HepG2 (cell line): ENCODE data around the gene PLD6. TPM values are rescaled to one million over a fixed set of nuclear protein-coding genes. Genes with fewer than 3 reads are reported as not detected.

Source experiments
- CEBPG ChIP-seq: IDR thresholded peaks from 2 replicates; pipeline ENCODE4 v1.6.1; 2016
- CREBL2 ChIP-seq: sonication (generic); formaldehyde crosslinking; IDR thresholded peaks from 2 replicates; pipeline ENCODE4 v1.8.1; 2023; ENCODE audit warnings: missing genetic modification reagents, mild to moderate bottlenecking, borderline replicate concordance
- FOXK1 ChIP-seq: sonication (generic); formaldehyde crosslinking; IDR thresholded peaks from 2 replicates; pipeline ENCODE4 v1.4.0; 2020; ENCODE audit warnings: low read depth, missing genetic modification reagents, borderline replicate concordance
- FOXM1 ChIP-seq: sonication (generic); formaldehyde crosslinking; IDR thresholded peaks from 2 replicates; pipeline ENCODE4 v1.5.0; 2020; ENCODE audit warnings: missing genetic modification reagents
- GLI4 ChIP-seq: sonication (generic); formaldehyde crosslinking; IDR thresholded peaks from 2 replicates; pipeline ENCODE4 v1.5.1; 2020; ENCODE audit warnings: missing genetic modification reagents, mild to moderate bottlenecking, moderate library complexity, borderline replicate concordance
- HES4 ChIP-seq: sonication (generic); formaldehyde crosslinking; IDR thresholded peaks from 2 replicates; pipeline ENCODE4 v1.9.0; 2021; ENCODE audit warnings: mild to moderate bottlenecking, missing genetic modification reagents, borderline replicate concordance
- ISL2 ChIP-seq: sonication (generic); formaldehyde crosslinking; IDR thresholded peaks from 2 replicates; pipeline ENCODE4 v1.5.0; 2020; ENCODE audit warnings: missing genetic modification reagents
- LRRFIP1 ChIP-seq: sonication (generic); formaldehyde crosslinking; conservative IDR thresholded peaks from 2 replicates; pipeline ENCODE4 v1.4.0; 2020; ENCODE audit warnings: missing genetic modification reagents
- NRL ChIP-seq: sonication (generic); formaldehyde crosslinking; IDR thresholded peaks from 2 replicates; pipeline ENCODE4 v1.5.0; 2020; ENCODE audit warnings: missing genetic modification reagents, mild to moderate bottlenecking, moderate library complexity, borderline replicate concordance
- PHF20 ChIP-seq: sonication (generic); formaldehyde crosslinking; IDR thresholded peaks from 2 replicates; pipeline ENCODE4 v1.5.0; 2020; ENCODE audit warnings: mild to moderate bottlenecking, missing genetic modification reagents
- SRY ChIP-seq: sonication (generic); formaldehyde crosslinking; IDR thresholded peaks from 2 replicates; pipeline ENCODE4 v1.8.0; 2022; ENCODE audit warnings: mild to moderate bottlenecking, missing genetic modification reagents
- TSC22D2 ChIP-seq: sonication (generic); formaldehyde crosslinking; IDR thresholded peaks from 2 replicates; pipeline ENCODE4 v1.5.1; 2020; ENCODE audit warnings: missing genetic modification reagents, mild to moderate bottlenecking, borderline replicate concordance
- ZFP90 ChIP-seq: sonication (generic); formaldehyde crosslinking; IDR thresholded peaks from 2 replicates; pipeline ENCODE4 v1.8.0; 2022; ENCODE audit warnings: missing genetic modification reagents, mild to moderate bottlenecking, inconsistent platforms, borderline replicate concordance
- ZNF30 ChIP-seq: sonication (generic); formaldehyde crosslinking; IDR thresholded peaks from 2 replicates; pipeline ENCODE4 v1.5.0; 2020; ENCODE audit warnings: mild to moderate bottlenecking, missing genetic modification reagents
- ZNF333 ChIP-seq: sonication (generic); formaldehyde crosslinking; IDR thresholded peaks from 2 replicates; pipeline ENCODE4 v1.4.0; 2020; ENCODE audit warnings: mild to moderate bottlenecking, missing genetic modification reagents, borderline replicate concordance
- ZNF33A ChIP-seq: sonication (generic); formaldehyde crosslinking; IDR thresholded peaks from 2 replicates; pipeline ENCODE4 v1.5.1; 2020; ENCODE audit warnings: missing genetic modification reagents, mild to moderate bottlenecking, moderate library complexity, borderline replicate concordance
- ZNF674 ChIP-seq: sonication (generic); formaldehyde crosslinking; IDR thresholded peaks from 2 replicates; pipeline ENCODE4 v1.5.0; 2020; ENCODE audit warnings: low read depth, mild to moderate bottlenecking, missing genetic modification reagents
- ZNF7 ChIP-seq: IDR thresholded peaks from 2 replicates; pipeline ENCODE4 v1.6.1; 2016; ENCODE audit warnings: missing biosample characterization, missing genetic modification reagents
- polyA plus RNA-seq, 8 experiments: library from polyadenylated mRNA; depleted of rRNA in 3 of 8; stranded (reverse) in 7 of 8; unstranded in 1 of 8; fragments of >200 nt; fragmentation: Illumina TruSeq in 4 of 8; extraction: Trizol in 4 of 8; gene quantifications; 2 replicates each; pipeline versions ENCODE4 v1.2.1 to v1.2.3, GENCODE V29; 2011 to 2016; ENCODE audit warnings: low read depth in 4 of 8, missing spikeins in 1 of 8, mixed read lengths in 1 of 8; ENCODE audit not compliant: insufficient read depth in 1 of 8
- total RNA-seq, 5 experiments: library from RNA; depleted of rRNA; stranded (reverse); fragments of >200 nt; fragmentation: Illumina TruSeq; extraction: Trizol; gene quantifications; 2 replicates each; pipeline ENCODE4 v1.2.3, GENCODE V29; 2016; ENCODE audit warnings: low read depth in 1 of 5
- TF ChIP-seq, protein P1 (sequence below): sonication (generic); formaldehyde crosslinking; IDR thresholded peaks from 2 replicates; pipeline ENCODE4 v1.4.0; 2020; ENCODE audit warnings: low read depth, mild to moderate bottlenecking, missing genetic modification reagents
- TF ChIP-seq, protein P2 (sequence below): sonication (generic); formaldehyde crosslinking; IDR thresholded peaks from 2 replicates; pipeline ENCODE4 v1.4.0; 2020; ENCODE audit warnings: missing genetic modification reagents

Gene PLD6
- total and polyA plus RNA-seq, 2 of the 13 experiments (the other 11 are each of a cell fraction or from before 2014, with no cell fraction given) = 5.2 to 11.4 TPM

GRCh38 chr17:17206124-17206912 is at the start of gene PLD6 (continued):
- TF ChIP-seq, protein P1, sequence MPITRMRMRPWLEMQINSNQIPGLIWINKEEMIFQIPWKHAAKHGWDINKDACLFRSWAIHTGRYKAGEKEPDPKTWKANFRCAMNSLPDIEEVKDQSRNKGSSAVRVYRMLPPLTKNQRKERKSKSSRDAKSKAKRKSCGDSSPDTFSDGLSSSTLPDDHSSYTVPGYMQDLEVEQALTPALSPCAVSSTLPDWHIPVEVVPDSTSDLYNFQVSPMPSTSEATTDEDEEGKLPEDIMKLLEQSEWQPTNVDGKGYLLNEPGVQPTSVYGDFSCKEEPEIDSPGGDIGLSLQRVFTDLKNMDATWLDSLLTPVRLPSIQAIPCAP (CRISPR knock-in tag) = no peak
- peak; percentile 51; the same call in 1 of the 2 replicates for TF ChIP-seq FOXK1
- peak; percentile 65; the same call in 1 of the 2 replicates for TF ChIP-seq ZNF30
- peak; percentile 99 for TF ChIP-seq HES4
- 0 out of 2 replicates have a peak, but pooled peaks have one; percentile 19 for TF ChIP-seq TSC22D2 (CRISPR knock-in tag)
- TF ChIP-seq GLI4 (CRISPR knock-in tag) = no peak; the same call in 1 of the 2 replicates
- TF ChIP-seq, protein P2, sequence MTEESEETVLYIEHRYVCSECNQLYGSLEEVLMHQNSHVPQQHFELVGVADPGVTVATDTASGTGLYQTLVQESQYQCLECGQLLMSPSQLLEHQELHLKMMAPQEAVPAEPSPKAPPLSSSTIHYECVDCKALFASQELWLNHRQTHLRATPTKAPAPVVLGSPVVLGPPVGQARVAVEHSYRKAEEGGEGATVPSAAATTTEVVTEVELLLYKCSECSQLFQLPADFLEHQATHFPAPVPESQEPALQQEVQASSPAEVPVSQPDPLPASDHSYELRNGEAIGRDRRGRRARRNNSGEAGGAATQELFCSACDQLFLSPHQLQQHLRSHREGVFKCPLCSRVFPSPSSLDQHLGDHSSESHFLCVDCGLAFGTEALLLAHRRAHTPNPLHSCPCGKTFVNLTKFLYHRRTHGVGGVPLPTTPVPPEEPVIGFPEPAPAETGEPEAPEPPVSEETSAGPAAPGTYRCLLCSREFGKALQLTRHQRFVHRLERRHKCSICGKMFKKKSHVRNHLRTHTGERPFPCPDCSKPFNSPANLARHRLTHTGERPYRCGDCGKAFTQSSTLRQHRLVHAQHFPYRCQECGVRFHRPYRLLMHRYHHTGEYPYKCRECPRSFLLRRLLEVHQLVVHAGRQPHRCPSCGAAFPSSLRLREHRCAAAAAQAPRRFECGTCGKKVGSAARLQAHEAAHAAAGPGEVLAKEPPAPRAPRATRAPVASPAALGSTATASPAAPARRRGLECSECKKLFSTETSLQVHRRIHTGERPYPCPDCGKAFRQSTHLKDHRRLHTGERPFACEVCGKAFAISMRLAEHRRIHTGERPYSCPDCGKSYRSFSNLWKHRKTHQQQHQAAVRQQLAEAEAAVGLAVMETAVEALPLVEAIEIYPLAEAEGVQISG (CRISPR knock-in tag) = peak; percentile 77
- no peak for TF ChIP-seq ISL2
- no peak for TF ChIP-seq LRRFIP1
- TF ChIP-seq ZNF33A (CRISPR knock-in tag) = no peak
- TF ChIP-seq FOXM1 (CRISPR knock-in tag) = 0 out of 2 replicates have a peak, but pooled peaks have one; percentile 42
- TF ChIP-seq ZNF7 = no peak
- peak; percentile 71 for TF ChIP-seq ZFP90
- TF ChIP-seq SRY (CRISPR knock-in tag) = peak; percentile 89
- TF ChIP-seq PHF20 (CRISPR knock-in tag) = no peak; the same call in 1 of the 2 replicates
- TF ChIP-seq ZNF674 (CRISPR knock-in tag) = peak; percentile 90
- no peak for TF ChIP-seq CEBPG (CRISPR knock-in tag)
- peak; percentile 93; the same call in 1 of the 2 replicates for TF ChIP-seq ZNF333
- TF ChIP-seq CREBL2 = peak; percentile 94; the same call in 1 of the 2 replicates
- peak; percentile 94; the same call in 1 of the 2 replicates for TF ChIP-seq NRL
